Measurements from ENCODE around the gene KRTAP2-3.
"Not testable (repeated sequence)": the region's sequence is repeated elsewhere in the genome, so short reads cannot be mapped to it uniquely, and the experiment has no call there.

The KRTAP2-3 gene

GRCh38 chr17:41103896-41104295 lies 44.0 kb upstream of the KRTAP2-3 start:
- no peaks in the 10 kb centered on the region for H3K9me3 ChIP-seq (ENCODE audit: insufficient read depth, low read length)
- no peaks in the 10 kb centered on the region for H3K9me2 ChIP-seq (replicated peaks; ENCODE audit: insufficient read depth, low read length)
- H3K4me3 ChIP-seq (ENCODE audit: insufficient read depth, low read length, poor library complexity, severe bottlenecking), result no peak overlapping the region
- H3K79me2 ChIP-seq (ENCODE audit: insufficient read depth, low read length), result no peaks in the 10 kb centered on the region
- no peak overlapping the region for H3K27ac ChIP-seq (ENCODE audit: low read depth, low read length)
- no peaks in the 10 kb centered on the region for H3K27me3 ChIP-seq (ENCODE audit: low read length)
- no peak overlapping the region for H3K9ac ChIP-seq (ENCODE audit: low read length)
- H3F3A ChIP-seq (ENCODE audit: insufficient read depth), result no peaks in the 10 kb centered on the region
- H2AFZ ChIP-seq (ENCODE audit: low read depth, low read length, severe bottlenecking), result no peak overlapping the region
- TF ChIP-seq CTCF (IDR thresholded peaks at IDR 0.05; ENCODE audit: insufficient read depth, low read length, poor library complexity, severe bottlenecking) (no peak), EZH2phosphoT487 (conservative IDR thresholded peaks at IDR 0.05; ENCODE audit: low read length) (no peak)
- H4K20me1 ChIP-seq (ENCODE audit: low read depth, low read length), result no peaks in the 10 kb centered on the region
- no peaks in the 10 kb centered on the region for H3K36me3 ChIP-seq (ENCODE audit: low read length)
- H3K4me2 ChIP-seq (ENCODE audit: low read depth, low read length, poor library complexity, severe bottlenecking), result no peak overlapping the region

GRCh38 chr17:41101586-41102259 lies 41.8 kb upstream of the KRTAP2-3 start, which contains the start of gene KRTAP4-16:
Gene KRTAP4-16 (minus strand): TSS chr17:41102209. CDS start chr17:41102209, 0 bp downstream.
- H3K9me3 ChIP-seq (ENCODE audit: insufficient read depth, low read length), result no peaks in the 10 kb centered on the region
- H3K9me2 ChIP-seq (replicated peaks; ENCODE audit: insufficient read depth, low read length), result no peaks in the 10 kb centered on the region
- no peak within 1 kb of the TSS for H3K4me2 ChIP-seq (ENCODE audit: low read depth, low read length, poor library complexity, severe bottlenecking)
- H2AFZ ChIP-seq (ENCODE audit: low read depth, low read length, severe bottlenecking), result no peak within 1 kb of the TSS
- H4K20me1 ChIP-seq (ENCODE audit: low read depth, low read length), result no peaks in the 10 kb centered on the region
- no peaks in the 10 kb centered on the region for H3F3A ChIP-seq (ENCODE audit: insufficient read depth)
- no peaks in the 10 kb centered on the region for H3K27me3 ChIP-seq (ENCODE audit: low read length)
- H3K79me2 ChIP-seq (ENCODE audit: insufficient read depth, low read length), result no peaks in the 10 kb centered on the region
- TF ChIP-seq CTCF (IDR thresholded peaks at IDR 0.05; ENCODE audit: insufficient read depth, low read length, poor library complexity, severe bottlenecking) (no peak), EZH2phosphoT487 (conservative IDR thresholded peaks at IDR 0.05; ENCODE audit: low read length) (no peak)
- H3K4me3 ChIP-seq (ENCODE audit: insufficient read depth, low read length, poor library complexity, severe bottlenecking), result no peak within 1 kb of the TSS
- H3K27ac ChIP-seq (ENCODE audit: low read depth, low read length), result no peak within 1 kb of the TSS
- H3K36me3 ChIP-seq (ENCODE audit: low read length), result no peaks in the 10 kb centered on the region
- H3K9ac ChIP-seq (ENCODE audit: low read length), result no peak within 1 kb of the TSS

GRCh38 chr17:41099682-41100480 lies 40.0 kb upstream of the KRTAP2-3 start:
- H3K79me2 ChIP-seq (ENCODE audit: insufficient read depth, low read length); H2AFZ ChIP-seq (ENCODE audit: low read depth, low read length, severe bottlenecking); H3K4me2 ChIP-seq (ENCODE audit: low read depth, low read length, poor library complexity, severe bottlenecking); H3K36me3 ChIP-seq (ENCODE audit: low read length); H3K9ac ChIP-seq (ENCODE audit: low read length); H3F3A ChIP-seq (ENCODE audit: insufficient read depth); H3K27ac ChIP-seq (ENCODE audit: low read depth, low read length); H4K20me1 ChIP-seq (ENCODE audit: low read depth, low read length); H3K9me2 ChIP-seq (replicated peaks; ENCODE audit: insufficient read depth, low read length); H3K9me3 ChIP-seq (ENCODE audit: insufficient read depth, low read length); H3K27me3 ChIP-seq (ENCODE audit: low read length); H3K4me3 ChIP-seq (ENCODE audit: insufficient read depth, low read length, poor library complexity, severe bottlenecking): not testable (repeated sequence)

- H2AFZ ChIP-seq (ENCODE audit: low read depth, low read length, severe bottlenecking), result no peak overlapping the region
- H3F3A ChIP-seq (ENCODE audit: insufficient read depth), result no peaks in the 10 kb centered on the region
- H3K27me3 ChIP-seq (ENCODE audit: low read length), result no peaks in the 10 kb centered on the region
- no peaks in the 10 kb centered on the region for H3K9me2 ChIP-seq (replicated peaks; ENCODE audit: insufficient read depth, low read length)
- H3K9ac ChIP-seq (ENCODE audit: low read length), result no peak overlapping the region
- no peak overlapping the region for H3K4me3 ChIP-seq (ENCODE audit: insufficient read depth, low read length, poor library complexity, severe bottlenecking)
- H3K79me2 ChIP-seq (ENCODE audit: insufficient read depth, low read length), result no peaks in the 10 kb centered on the region
- TF ChIP-seq EZH2phosphoT487 (conservative IDR thresholded peaks at IDR 0.05; ENCODE audit: low read length) (no peak), CTCF (IDR thresholded peaks at IDR 0.05; ENCODE audit: insufficient read depth, low read length, poor library complexity, severe bottlenecking) (no peak)
- no peaks in the 10 kb centered on the region for H4K20me1 ChIP-seq (ENCODE audit: low read depth, low read length)
- H3K27ac ChIP-seq (ENCODE audit: low read depth, low read length), result no peak overlapping the region
- no peaks in the 10 kb centered on the region for H3K36me3 ChIP-seq (ENCODE audit: low read length)
- H3K4me2 ChIP-seq (ENCODE audit: low read depth, low read length, poor library complexity, severe bottlenecking), result no peak overlapping the region
- no peaks in the 10 kb centered on the region for H3K9me3 ChIP-seq (ENCODE audit: insufficient read depth, low read length)
These were observed 38.6 kb upstream of the KRTAP2-3 start for GRCh38 chr17:41098481-41098880.

Measured in SU-DHL-6 (cell line).